ENCODE measurements around the gene AWAT2.

AWAT2 gene, protein sequence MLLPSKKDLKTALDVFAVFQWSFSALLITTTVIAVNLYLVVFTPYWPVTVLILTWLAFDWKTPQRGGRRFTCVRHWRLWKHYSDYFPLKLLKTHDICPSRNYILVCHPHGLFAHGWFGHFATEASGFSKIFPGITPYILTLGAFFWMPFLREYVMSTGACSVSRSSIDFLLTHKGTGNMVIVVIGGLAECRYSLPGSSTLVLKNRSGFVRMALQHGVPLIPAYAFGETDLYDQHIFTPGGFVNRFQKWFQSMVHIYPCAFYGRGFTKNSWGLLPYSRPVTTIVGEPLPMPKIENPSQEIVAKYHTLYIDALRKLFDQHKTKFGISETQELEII

DNA sequence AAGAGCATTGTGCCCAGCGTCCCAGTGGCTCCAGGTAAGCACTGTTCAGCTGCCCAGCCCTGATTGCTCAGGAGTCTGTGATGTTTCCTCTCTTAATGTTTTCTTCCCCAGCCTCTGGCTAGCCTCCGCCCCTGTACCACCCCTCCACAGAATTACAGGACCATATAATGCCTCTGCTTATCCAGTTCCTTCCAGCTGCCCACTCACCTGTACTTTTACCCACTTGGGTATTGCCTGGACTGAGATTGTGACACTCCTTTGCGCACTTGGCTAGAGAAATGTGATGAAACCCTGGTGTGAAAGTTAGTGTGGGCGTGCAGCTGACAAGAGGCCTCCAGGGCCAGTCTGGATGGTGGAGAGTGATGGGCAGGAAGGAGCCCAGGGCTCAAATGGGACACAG, at the start of gene AWAT2:
Gene AWAT2 (minus strand): TSS at position 14 of the 400 bp plus-strand sequence. CDS start 6 bp downstream, at position 8.
- no peak for DNase-seq (ENCODE audit: low read depth)

DNA sequence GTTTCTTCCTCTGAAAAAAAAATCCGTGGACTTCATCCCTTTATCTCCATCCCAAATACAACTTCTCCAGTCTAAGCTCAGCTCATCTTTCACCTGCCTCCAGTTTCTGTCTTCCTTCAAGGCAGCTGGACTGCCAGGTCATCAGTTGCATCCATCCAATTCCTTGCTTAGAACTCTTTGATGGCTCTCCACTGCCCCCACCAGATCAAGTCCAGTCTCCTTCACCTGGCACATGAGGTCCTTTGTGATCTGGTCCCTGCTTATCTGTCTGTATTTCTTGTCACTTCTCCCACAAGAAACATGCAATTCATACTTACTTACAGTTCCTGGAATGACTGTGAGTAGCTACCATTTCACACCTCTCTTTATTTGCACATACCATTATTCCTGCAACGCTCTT, 46.3 kb upstream of the AWAT2 start:
- no peak for DNase-seq (ENCODE audit: low read depth)

DNA sequence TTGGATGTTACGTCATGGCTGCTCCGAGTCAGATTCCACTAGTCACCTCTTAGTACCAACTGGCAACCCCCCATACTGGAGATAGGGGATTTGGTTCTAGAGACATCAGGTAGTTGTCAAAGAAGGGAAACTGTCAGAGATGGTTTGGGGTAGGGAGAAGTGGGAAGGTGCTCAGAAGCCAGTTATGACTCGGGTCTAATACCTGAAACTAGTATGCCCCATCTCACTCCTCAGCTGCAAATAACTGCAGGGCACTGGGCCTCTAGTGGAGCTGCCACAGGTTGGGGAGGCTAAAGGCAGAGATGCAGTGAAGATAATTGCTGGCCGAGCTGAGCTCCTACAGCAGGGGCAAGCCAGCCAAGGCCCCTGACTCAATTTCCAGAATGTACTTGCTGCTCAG, 42.5 kb upstream of the AWAT2 start:
- DNase-seq (ENCODE audit: low read depth): no peak

DNA sequence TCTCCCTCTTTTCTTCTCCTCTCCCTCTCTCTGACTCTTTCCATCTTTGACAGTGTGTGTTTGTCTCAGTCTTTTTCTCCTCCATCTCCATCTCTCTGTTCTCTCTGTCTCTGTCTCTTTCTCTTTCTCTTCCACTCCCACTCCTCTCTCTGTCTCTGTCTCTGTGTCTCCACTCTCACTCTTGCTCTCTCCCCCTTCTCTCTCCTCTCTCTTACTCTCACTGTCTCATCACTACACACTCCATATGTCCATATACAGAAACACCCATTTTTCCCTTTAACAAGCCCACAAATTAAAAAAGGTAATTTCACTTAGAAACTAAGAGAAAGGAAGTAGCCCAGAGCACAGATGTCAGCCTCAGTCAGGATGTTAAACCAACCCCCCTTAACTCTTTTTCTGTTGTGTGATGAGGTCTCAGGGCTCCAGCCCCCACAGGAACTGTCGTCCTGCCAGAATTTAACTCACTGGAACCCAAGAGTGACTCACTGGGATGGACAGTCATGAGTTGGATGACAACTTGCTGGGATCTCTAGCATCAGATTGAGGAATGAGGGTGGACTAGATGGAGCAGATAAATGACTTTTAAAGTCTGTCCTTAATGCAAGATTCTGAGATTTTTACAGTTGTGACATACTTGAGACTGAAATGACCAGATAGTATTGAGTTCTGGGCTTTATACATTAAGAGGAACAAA, 40.0 kb upstream of the AWAT2 start:
- peak; percentile 47 for DNase-seq (ENCODE audit: low read depth)

DNA sequence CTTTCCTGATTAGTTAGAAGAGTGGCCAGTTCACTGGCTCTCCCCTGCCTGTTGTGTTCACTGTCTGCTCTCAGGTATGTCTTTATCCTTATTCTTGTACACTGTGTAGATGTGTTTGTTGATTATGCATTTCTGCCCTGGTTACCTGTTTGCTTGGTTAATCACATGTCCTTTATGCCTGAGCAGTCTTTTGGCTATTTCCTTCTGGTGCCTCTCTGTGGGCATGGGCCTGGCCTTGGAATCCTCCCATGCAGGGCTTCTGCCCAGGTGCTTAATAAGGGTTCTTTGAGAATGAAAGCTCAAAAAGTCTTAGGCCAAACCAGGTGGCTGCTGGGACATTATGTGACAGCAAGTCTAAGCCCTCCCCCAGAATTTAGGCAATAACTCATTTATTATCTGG, 39.0 kb upstream of the AWAT2 start:
- DNase-seq (ENCODE audit: low read depth): no peak

DNA sequence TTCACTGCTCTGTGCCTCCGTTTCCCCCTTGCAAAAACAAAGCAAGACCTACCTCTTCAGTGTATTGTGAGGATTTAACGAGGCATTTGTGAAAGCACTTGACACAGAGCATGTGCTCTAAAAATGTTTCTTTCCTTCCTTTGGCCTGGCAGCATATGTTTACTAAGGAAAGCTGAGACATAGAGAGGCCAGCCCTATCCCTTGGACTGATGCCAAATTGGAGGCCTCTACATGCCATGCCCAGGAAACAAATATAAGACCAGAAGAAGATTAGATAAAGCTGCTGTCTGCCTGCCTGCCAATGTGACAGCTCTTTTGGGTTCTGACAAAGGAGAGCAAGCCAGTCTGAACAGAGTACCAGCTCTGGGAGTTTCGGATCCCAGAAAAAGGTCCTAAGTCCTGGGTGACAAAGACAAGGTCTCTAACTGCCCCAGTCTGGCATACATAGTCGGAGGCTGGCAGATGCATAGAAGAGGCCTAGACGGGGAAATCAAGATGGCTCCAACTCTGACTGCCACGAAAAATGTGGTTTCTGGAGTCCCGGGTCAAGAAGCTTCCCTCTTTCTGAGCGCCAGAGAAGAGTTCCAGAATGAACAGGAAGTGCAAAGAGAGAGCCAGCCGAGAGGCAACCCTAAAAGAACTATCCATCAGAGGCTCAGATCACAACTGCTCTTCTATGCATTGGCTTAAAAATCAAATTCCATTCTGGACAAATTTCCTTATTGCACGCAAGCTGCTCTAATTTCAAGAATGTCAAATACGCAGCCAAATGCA, 38.3 kb upstream of the AWAT2 start:
- peak; percentile 27 for DNase-seq (ENCODE audit: low read depth)

DNA sequence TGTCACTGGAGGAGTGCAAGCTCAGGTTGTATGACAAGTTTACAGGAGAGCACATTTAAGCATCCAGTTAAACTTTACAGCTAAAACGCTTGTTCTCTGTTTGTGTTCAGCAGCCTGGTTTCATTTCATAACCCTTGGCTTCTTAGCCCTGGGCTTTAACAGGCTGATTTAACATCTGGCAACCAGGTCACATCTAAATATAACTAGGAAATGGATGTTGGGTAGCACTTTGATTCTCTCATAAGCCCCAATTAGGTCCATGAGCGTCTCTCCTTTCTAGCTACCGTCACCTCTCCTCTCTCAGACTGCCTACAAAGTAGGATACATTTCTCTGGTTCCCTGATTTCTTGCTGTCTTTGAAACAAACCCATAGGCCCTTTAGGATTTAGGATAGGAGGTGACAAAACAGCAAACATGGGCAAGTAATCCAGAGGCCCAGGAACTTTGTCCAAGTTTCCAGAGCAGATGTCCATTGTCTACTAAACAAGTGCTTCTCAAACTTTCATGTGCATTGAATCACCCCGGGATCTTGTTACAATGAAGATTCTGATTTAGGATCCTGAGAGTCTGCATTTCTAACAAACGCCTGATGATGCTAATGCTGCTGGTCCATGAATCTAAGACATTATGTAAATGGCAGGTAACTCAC, 35.0 kb upstream of the AWAT2 start:
- no peak for DNase-seq (ENCODE audit: low read depth)

DNA sequence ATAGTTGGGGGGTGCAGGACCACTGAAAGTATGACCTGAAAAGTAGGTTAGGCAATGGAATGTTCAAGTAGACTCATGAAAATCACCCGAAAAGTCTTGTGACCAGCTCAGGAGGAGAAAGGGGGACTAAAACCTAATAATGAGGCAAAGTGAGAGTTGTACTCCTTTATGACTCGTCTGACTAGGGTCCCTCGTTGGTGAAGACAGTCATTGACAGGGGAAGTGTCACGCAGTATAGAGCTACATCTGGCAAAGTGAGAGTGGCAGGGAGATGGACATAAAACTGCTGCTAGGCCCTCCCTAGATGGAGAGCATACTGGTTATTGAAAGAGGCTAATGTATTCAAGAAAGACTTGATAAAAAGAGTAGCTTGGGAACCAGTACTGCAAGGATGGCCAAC, 33.0 kb upstream of the AWAT2 start:
- no peak for DNase-seq (ENCODE audit: low read depth)

DNA sequence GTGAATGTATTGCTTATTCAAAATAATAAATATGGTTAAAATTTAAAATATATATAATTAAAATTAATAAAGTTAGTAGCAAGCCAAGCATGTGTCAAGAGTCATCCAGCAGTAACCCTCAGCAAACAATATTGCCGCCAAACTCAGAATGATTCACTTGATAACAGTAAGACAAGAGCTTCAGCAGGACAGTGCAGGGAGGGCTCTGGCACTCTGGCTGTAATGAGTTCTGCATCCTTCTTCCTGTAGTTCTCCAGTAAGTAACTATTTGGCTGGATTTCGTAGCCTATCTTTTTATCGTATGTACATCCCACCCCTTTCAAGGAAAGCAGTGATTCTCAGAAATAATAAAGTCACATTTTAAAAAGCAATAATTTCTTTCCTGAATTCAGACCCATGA, 30.1 kb upstream of the AWAT2 start:
- DNase-seq (ENCODE audit: low read depth): no peak

DNA sequence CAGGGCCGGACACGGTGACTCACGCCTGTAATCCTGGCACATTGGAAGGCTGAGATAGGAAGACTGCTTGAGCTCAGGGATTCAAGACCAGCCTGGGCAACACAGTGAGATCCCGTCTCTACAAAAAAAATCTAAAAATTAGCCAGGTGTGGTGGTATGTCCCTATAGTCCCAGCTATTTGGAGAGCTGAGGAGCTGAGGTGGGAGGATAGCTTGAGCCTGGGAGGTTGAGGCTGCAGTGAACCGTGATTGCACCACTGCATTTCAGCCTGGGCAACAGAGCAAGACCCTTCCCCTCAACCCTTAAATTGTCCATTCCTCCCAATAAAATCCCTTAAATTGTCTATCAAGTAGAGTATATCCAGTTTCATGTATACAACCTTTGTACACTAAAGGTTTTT, 29.6 kb upstream of the AWAT2 start:
- no peak for DNase-seq (ENCODE audit: low read depth)

DNA sequence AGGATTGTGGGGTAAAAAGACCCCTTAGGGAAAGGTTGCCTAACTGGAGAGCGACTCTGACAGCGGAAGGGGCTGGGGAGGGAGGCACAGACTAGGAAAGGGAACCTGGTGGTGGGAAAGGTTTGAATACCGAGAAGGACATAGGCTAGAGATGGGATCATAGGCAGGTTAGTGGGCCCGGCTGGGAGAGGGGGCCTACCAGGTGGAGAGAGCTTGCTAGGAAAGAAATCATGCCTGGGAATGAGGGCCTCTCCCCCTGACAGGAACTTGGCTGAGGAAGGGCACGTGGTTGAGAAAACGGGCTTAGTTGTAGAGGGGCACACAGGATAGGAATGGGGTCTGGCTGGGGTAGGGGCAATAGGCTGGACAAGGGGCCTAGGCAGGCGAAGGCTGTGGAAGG, 16.9 kb upstream of the AWAT2 start:
- no peak for DNase-seq (ENCODE audit: low read depth)

DNA sequence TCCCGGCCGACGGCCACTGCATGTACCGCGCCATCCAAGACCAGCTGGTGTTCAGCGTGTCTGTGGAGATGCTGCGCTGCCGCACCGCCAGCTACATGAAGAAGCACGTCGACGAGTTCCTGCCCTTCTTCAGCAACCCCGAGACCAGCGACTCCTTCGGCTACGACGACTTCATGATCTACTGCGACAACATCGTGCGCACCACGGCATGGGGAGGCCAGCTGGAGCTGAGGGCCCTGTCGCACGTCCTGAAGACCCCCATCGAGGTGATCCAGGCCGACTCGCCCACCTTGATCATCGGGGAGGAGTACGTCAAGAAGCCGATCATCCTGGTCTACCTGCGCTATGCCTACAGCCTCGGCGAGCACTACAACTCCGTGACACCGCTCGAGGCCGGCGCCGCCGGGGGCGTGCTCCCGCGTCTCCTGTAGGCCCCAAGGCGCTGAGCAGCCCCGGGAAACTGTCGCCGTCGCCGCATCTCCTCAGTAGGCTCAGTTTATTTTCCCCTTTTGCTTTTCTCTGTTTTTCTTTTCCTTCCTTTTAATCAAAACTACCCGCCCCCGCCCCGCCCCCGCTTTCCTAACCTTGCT, 13.3 kb upstream of the AWAT2 start:
- no peak for DNase-seq (ENCODE audit: low read depth)

DNA sequence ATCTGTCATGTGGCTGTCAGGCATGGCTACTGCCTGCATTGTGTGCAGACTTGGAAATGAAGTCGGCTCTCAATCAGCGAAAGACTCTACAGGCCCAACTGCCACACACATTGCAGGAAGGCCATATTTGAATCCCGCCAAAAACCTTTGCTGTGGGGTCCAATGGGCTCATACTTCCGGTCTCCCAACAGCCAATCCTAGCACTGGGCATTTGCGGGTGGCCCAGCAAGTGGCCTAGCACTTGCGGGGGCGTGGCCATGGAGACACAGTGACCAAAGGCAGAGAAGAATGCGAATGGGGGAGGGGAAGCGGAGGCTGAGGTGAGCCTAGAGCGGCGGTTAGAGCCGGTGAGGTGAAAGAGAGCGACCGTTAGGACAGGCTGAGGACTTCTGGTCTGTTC, 12.3 kb upstream of the AWAT2 start, which contains the start of gene OTUD6A:
Gene OTUD6A (plus strand): TSS at position 382 of the 400 bp plus-strand sequence. CDS start 68 bp downstream, outside the sequence.
- DNase-seq (ENCODE audit: low read depth): no peak

DNA sequence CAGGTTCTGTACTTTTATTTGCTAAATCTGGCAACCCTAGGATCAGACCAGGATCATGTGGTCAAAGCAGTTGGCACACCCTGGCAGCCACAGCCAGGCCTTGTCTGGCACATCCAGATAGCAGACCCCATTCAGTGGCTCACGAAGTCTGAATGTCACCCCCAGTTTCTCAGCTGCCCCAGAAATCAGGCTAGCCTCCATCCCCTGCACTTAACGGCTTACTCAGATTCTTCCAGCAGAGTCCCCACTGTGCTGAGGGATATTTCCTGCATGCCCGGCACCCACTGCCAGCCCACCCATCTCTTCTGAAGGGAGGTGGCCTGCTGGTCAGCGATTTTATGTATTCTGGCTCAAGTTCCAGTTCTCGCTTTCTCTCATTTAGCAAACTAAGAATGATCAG, 4.7 kb upstream of the AWAT2 start:
- no peak for DNase-seq (ENCODE audit: low read depth)

DNA sequence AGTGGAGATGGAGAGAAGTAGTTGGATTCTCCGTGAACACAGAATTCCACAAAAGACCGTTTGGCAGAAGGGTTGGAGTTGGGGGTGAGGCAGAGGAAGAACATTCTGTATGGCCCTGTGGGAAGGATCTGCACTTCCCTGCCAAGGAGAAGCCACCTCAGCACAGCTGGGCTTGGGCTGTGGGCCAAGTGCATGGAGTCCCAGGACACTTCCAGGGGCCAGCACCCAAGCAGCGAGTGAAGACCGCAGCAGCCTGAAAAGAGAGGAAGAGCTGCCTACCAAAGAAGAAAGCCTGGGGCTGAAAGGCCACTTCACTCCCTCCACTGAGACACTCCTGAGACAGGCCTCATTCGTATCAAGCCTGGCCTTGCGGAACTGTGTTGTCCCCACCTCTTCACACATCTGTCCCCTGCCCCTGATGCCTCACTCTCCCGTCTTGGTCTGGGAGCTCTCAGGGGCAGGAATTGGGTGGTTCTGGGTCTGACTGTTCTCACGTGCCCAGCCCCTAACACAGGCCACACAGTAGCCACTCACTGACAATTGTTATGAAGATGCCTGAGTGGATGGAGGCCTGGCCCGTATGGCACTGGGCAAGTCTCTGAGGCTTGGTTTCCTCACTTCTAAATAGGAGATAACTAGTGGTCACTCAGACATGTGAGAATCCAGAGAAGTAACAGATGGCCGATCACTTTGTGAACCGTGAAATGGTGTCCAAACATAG, 3.3 kb upstream of the AWAT2 start:
- DNase-seq (ENCODE audit: low read depth): no peak

DNA sequence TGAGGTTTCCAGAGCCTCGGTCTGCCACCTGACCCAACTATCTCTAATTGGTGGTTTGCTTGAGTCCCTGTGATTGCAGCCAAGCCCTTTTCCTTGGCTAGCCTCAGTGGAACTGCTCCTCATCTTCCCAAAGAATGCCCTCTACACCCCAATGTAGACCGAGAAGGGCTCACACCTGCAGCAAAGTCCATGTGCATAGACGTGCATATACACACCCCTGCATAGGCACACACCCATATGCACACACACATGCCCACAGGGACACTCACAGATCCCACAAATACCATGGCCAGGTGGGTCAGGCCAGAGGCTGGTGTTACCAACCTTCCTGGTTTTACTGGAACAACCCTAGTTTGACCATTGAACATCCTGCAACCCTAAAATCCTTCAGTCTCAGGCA, 332 bp downstream of the AWAT2 start:
- DNase-seq (ENCODE audit: low read depth): no peak

DNA sequence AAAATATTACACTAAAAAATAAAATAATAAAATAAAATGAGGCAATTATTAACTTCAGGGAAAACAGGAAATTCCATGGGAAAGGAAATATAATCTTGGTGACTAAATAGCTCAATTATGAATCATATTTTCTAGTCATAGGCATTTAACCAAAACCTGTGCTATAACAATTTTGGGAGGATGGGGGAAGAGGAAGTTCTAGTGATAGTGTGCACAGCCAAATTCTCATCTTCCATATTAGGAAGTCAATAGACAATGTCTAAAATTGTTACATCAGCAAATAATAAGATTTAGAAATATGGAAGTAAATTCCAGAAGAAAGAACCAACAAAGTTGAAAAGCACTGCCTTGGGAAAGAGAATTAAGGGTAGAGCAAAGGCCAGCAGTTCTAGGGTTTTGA, 2.8 kb downstream of the AWAT2 start:
- DNase-seq (ENCODE audit: low read depth): no peak

DNA sequence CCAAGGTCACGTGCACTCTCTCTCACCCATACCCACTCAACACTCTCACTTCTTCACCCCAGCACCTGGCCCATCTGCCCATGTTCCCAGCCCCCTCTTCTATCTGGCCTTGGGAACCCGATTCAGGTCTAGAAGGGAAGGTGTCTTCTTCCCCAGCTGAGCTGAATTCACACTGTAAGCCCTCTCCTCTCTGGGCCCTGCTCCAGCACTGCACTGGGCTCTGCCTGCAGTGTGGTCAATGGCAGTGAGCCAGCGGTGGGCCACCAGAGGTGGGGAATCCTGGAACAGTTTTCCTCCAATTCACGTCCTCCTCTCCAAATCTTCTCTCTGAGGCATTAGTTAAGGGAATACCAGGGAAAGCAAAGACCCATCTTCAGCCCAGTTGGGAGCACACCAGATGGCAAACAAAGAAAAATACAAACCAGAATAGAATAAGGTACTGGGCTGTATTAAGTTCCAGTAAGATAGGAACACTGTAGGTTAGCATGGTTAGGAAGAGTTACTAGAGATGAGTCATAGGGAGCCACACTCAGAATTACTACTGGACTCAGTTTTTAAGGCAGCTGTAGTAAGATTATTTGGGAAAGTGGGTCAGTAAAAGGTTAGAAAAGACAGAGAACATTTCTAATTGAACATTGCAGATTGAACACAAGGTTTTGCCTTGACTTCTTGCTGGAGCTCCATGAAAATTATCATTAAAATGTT, 5.0 kb downstream of the AWAT2 start:
- DNase-seq (ENCODE audit: low read depth): no peak

DNA sequence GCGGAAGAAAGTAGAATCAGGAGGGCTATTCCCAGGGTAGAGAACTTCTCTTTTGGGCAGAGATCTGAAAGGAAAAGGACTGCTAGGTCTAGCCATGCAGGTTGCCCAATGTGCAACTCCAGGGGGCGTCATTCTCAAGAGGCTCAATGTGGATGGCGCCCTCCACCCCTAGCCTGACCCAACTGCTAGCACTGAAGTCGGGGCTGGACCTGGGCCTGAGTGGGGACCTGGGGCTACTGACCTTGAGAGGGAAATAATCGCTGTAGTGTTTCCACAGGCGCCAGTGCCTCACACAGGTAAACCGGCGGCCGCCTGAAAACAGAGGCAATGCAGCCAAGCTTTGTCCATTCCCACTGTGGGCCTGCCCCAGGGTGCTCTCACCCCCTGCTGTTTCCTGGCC, 6.1 kb downstream of the AWAT2 start:
- DNase-seq (ENCODE audit: low read depth): no peak
